Pulmonary artery endothelial cell (primary cell): ENCODE measurements around the gene TSPYL6. TPM values are rescaled to one million over a fixed set of nuclear protein-coding genes. Genes with fewer than 3 reads are reported as not detected.

Experiments
- DNase-seq: peaks from one replicate; pipeline ENCODE4 v3.0.0-alpha.2; 2011; ENCODE audit warnings: low read depth, low spot score
- total RNA-seq: library from RNA; depleted of rRNA; stranded (reverse); fragments of >200 nt; gene quantifications from 2 replicates; pipeline ENCODE4 v1.2.3, GENCODE V29; 2014

The TSPYL6 gene
- total RNA-seq, 1 donor from 2014 or later: not detected

DNA sequence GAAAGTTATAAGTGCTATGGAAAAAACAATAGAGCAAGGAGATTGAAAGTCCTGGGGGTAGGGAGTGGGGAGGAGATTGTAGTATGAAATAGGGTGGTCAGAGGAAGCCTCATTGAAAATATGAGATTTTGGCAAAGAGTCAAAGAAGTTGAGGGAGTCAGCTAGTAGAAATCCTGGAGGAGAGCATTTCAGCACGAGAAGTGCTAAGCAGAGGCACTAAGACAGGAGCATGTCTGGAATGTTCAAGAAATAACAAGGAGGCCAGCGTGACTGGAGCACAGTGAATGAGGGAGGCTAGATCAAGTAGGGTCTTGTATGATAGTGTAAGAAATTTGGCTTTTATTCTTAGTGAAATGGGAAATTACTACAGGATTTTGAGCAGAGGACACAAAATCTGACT lies 2.1 kb upstream of the TSPYL6 start:
- DNase-seq: no peak

DNA sequence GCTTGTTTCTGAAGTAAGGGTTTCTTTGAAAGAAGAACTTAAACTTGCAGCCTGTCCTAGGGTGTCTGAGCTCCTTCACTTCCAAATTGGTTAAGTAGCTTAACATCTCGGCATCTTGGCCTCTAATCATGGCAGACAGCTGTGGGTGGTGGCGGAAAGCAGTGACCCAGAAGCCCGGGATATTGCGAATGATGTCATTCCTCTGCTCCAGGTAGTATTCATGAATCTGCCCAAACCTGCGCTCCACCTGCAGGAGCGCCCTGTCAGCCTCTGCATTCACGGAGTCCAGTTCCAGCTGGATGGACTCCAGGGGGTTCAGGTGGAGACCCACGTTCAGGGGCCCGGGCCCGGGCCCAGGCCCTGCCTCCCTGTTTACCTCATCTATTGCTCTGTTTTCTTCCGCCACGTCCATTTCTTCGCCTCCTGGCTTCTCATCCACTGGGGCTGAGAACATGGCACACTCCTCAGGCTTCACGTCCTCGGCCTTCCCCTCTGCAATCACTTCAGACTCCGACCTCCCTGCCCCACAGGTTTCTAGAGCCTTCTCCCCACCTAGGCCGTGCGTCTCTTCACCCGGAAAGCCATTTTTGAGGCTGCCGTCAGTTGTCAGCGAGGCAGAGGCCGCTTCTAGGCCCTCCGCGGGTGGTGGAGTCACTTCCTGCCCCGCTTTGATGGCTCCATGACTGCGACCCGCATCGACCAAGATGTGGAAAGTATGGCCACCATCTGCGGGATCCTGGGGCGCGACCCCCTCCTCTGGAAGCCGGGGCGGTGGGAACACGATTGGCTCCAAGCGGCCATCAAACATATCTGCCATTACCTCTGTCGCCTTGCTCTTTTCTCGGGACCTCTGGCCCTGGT lies 569 bp downstream of the TSPYL6 start:
- no peak for DNase-seq

- no peak for DNase-seq
Observed at GRCh38 chr2:54254180-54254579, 1.8 kb downstream of the TSPYL6 start.

DNA sequence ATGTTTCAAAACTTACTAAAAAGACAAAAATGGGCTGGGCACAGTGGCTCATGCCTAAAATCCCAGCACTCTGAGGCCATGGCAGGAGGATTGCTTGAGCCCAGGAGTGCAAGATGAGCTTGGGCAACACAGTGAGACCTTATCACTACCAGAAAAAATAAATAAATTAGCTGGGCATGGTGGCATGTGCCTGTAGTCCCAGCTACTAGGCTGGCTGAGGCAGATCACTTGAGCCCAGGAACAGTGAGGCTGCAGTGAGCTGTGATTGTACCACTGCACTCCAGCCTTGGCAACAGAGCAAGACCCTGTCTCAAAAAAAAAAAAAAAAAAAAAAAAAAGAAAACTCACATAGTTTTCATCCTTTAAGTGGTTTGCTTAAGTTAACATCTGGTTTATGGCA lies 6.4 kb downstream of the TSPYL6 start:
- no peak for DNase-seq

DNA sequence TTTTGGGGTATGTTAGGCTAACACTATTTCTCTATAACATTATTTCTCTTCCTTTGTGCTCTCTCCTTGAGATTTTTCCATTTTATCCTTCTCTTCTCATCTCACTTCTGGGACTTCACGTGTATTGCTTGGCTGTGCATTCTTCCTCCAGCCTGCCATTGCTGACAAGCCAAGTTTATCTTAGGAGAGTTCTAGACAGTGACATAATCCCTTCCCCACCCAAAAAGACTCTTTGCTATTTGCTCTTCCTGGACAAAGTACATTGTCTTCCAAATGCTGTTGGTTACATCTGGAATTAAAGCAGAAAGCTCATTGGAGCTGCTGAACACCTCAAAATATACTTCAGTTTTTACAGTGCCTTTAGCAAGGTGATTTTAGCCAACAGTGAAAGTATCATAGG lies 8.9 kb downstream of the TSPYL6 start:
- DNase-seq: no peak

- DNase-seq: no peak
Observed at GRCh38 chr2:54240515-54241469, 15.2 kb downstream of the TSPYL6 start.

GRCh38 chr2:54239427-54239826 lies 16.6 kb downstream of the TSPYL6 start:
- no peak for DNase-seq

DNA sequence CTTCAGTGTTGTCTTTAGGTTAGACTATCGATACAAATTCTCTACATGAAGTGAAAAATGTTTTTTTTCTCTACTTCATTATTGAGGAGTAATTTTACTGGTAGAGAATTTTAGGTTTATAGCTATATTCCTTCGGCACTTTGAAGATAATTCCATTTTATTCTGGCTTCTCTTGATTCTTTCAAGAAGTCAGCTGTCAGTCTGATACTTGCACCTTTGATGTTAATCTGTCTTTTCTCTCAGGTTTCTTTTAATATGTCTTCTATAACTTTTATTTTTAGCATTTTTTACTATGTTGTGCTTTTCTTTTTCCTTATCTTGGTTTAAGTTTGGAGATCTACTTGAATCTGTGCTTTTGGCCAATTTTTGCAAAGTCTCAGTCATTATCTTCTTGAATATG lies 18.6 kb downstream of the TSPYL6 start:
- DNase-seq: no peak

DNA sequence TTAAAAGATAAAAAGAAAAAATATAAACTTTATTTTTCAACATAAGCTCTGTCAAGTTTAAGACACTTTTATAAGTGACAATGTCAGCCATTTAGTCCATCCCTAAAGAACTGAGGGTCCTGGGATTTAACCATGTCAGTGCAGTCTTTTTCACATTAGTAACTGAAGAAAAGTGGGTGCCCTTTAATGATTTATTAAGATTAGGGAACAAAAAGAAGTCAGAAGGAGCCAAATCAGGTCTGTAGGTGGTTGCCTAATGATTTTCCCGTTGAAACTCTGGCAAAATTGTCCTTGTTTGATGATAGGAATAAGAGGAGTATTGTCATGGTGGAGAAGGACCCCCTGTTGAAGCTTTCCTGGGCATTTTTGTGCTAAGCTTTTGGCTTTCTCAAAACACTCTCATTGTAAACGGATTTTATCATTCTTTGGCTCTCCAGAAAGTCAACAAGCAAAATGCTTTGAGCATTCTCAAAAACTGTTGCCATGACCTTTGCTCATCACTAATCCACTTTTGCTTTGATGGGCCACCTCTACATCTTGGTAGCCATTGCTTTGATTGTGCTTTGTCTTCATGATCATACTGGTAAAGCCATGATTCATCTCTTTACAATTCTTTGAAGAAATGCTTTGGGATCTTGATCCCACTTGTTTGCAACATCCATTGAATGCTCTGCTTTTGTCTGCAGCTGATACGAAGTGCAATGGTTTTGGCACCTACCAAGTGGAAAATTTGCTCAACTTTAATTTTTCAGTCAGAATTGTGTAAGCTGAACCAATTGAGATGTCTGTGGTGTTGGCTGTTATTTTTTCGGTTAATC lies 22.0 kb downstream of the TSPYL6 start:
- no peak for DNase-seq

DNA sequence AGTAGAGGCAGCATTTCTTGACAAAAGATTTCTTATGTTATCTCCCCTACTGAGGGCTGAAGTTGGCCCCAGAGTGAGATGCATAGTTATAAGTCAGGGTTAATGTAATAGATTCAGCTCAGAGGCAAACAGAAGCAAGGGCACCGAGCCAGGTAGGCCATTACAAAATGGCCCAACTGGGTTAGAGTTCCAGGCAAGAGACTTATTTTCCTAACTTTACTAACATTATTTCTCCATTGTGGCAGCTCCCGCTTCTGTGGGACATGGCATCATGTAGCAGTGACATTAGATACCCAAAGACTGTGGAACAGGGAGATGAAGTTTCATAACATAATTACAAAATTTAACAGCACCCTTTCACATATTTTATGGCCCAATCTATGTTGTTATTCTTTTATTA lies 27.1 kb downstream of the TSPYL6 start:
- no peak for DNase-seq

- DNase-seq: no peak
Observed at GRCh38 chr2:54227798-54228197, 28.2 kb downstream of the TSPYL6 start.

DNA sequence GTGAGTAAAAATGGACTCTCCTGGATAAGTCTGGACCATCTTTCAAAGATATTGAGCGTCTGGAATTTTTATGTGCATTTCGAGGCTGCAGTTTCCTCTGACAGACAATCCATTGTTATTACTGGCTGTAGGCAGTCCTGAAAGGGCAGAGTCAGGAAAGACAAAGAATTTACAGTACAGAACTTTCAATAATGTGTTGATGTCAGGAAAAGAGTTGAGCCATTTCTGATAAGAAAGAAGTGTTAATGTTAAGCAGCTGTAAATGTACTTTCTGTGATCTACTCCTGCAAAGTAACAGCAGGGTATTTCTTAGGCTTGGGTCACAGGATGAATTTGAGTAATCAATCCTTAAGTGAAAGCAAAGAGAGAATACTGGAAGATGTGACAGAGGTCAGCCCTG lies 29.8 kb downstream of the TSPYL6 start:
- peak; percentile 19 for DNase-seq

GRCh38 chr2:54224997-54225396 lies 31.0 kb downstream of the TSPYL6 start:
- DNase-seq: no peak

GRCh38 chr2:54213082-54213481 lies 42.9 kb downstream of the TSPYL6 start:
- no peak for DNase-seq

DNA sequence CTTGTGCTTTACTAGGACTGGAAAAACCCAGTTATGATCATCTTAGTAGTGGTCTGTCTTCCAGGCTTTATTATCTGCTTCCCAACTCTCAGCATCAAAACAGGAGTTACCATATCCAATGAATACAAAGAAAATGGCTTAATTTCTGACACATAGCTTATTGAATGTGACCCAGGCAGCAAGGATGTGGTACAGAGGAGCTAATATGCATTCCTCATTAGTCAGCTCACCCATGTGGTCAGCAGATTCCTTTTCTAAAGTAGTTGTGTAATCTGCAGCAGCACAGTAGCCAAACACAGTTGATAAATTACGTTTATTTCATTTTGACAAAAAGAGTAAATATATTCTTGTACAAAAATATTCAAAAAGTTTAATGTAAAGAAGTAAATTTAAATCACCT lies 43.6 kb downstream of the TSPYL6 start:
- no peak for DNase-seq

DNA sequence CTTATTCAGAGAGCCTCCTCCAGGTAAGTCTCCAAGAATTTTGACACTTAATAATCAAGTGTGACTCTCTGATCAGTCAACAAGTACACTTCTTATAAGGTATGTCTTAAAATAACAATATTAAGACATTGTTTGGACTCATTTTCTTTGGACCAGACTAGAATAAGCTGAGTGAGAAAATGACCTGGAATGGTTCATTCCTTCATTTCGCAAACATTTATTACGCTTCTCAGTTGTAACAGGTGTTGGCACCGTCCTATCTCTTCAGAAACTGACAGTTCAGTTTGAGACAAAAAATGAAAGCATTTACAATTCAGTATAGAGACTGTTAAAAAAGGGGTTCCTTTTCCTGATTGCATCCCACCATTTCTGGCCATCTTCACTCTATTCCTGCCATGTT lies 46.6 kb downstream of the TSPYL6 start:
- no peak for DNase-seq

GRCh38 chr2:54208364-54209240 lies 47.4 kb downstream of the TSPYL6 start:
- no peak for DNase-seq

DNA sequence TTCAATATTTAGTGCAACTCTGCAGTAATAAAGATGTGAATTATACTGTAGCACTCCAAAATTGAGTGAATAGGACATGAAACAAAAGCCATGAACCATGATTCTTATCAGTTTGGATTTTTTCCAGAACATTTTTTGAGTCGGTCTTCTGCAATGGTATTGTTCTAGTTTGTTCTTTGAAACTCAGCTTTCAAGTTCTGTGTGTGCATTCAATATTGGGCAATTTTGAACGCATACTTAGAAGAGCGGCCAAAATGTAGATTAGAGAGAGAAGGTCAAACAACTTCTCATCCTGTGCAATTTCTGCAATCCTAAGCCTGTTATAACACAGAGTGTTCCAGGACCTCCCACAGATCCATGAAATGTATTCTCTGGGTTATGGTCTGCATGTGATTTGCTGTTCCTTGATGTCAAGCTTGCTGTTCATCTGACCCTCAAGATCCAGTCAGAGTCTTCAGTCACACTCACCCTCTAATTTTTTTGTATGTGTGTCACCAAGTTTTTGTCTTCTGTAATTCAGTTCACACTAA lies 48.3 kb downstream of the TSPYL6 start:
- no peak for DNase-seq

GRCh38 chr2:54206596-54206995 lies 49.4 kb downstream of the TSPYL6 start:
- DNase-seq: no peak

- DNase-seq: no peak
Observed at GRCh38 chr2:54204476-54204875, 51.6 kb downstream of the TSPYL6 start.
